ENCODE measurements around the gene MYO6.

Gene MYO6

GRCh38 chr6:75933387-75933975 lies 184.4 kb downstream of the MYO6 start:
- no peak for TF ChIP-seq TAF1 (IDR thresholded peaks at IDR 0.05; ENCODE audit: borderline replicate concordance, insufficient read depth, low read length)
- no peak for TF ChIP-seq FOXP2 (optimal IDR thresholded peaks at IDR 0.05; ENCODE audit: borderline replicate concordance, extremely low read depth, extremely low read length, insufficient read depth)
- TF ChIP-seq SIN3A (IDR thresholded peaks at IDR 0.05; ENCODE audit: borderline replicate concordance, insufficient read depth, low read length): no peak
- no peak for TF ChIP-seq POLR2AphosphoS5 (IDR thresholded peaks at IDR 0.05; ENCODE audit: low read depth, low read length)
- no peak for TF ChIP-seq REST (IDR thresholded peaks at IDR 0.05; ENCODE audit: insufficient read depth in 1 of 2, low read depth in 2 of 2, low read length in 2 of 2)

GRCh38 chr6:75934643-75935472 lies 185.8 kb downstream of the MYO6 start:
- TF ChIP-seq SIN3A (IDR thresholded peaks at IDR 0.05; ENCODE audit: borderline replicate concordance, insufficient read depth, low read length): no peak
- TF ChIP-seq TAF1 (IDR thresholded peaks at IDR 0.05; ENCODE audit: borderline replicate concordance, insufficient read depth, low read length): no peak
- no peak for TF ChIP-seq REST (IDR thresholded peaks at IDR 0.05; ENCODE audit: insufficient read depth in 1 of 2, low read depth in 2 of 2, low read length in 2 of 2)
- no peak for TF ChIP-seq POLR2AphosphoS5 (IDR thresholded peaks at IDR 0.05; ENCODE audit: low read depth, low read length)
- no peak for TF ChIP-seq FOXP2 (optimal IDR thresholded peaks at IDR 0.05; ENCODE audit: borderline replicate concordance, extremely low read depth, extremely low read length, insufficient read depth)

DNA sequence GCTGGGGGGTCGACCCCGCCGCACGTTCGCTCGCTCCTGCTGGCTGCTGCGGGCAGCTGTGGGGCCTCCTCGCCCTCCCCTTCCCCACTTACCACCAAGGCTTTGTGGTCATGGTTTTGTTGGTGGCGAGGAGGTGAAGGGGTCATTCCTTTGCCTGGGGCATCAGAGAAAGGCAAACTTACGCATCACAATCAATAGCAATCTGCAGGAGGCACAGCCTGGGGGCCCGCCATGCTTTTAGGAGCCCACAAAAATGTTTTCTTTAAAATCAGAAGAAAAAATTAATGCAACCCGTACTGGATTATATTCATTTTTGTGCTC lies 186.4 kb downstream of the MYO6 start:
- TF ChIP-seq POLR2AphosphoS5 (IDR thresholded peaks at IDR 0.05; ENCODE audit: low read depth, low read length): no peak
- TF ChIP-seq SIN3A (IDR thresholded peaks at IDR 0.05; ENCODE audit: borderline replicate concordance, insufficient read depth, low read length): no peak
- TF ChIP-seq REST (IDR thresholded peaks at IDR 0.05; ENCODE audit: insufficient read depth in 1 of 2, low read depth in 2 of 2, low read length in 2 of 2): no peak
- no peak for TF ChIP-seq TAF1 (IDR thresholded peaks at IDR 0.05; ENCODE audit: borderline replicate concordance, insufficient read depth, low read length)
- TF ChIP-seq FOXP2 (optimal IDR thresholded peaks at IDR 0.05; ENCODE audit: borderline replicate concordance, extremely low read depth, extremely low read length, insufficient read depth): no peak

DNA sequence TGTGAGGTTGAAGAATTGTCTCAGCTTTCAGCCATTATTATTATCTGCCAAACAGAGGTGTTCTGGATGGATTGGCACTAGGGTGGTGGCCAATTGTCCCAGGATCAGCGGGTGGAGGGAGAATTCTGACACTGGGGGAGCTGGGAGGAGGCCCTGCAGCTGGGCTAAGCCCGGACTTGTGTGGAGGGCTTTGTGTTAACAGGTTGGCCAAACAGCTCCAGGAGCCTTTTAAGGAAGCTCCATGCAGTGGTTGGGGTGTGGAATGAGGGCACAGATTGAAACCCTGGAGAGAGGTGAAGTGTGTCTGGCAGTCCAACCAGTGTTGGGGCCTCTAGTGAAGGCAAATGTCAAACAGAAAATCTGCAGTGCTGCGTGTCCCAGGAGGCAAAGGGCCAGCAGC lies 187.6 kb downstream of the MYO6 start:
- no peak for TF ChIP-seq POLR2AphosphoS5 (IDR thresholded peaks at IDR 0.05; ENCODE audit: low read depth, low read length)
- TF ChIP-seq REST (IDR thresholded peaks at IDR 0.05; ENCODE audit: insufficient read depth in 1 of 2, low read depth in 2 of 2, low read length in 2 of 2): no peak
- no peak for TF ChIP-seq SIN3A (IDR thresholded peaks at IDR 0.05; ENCODE audit: borderline replicate concordance, insufficient read depth, low read length)
- TF ChIP-seq TAF1 (IDR thresholded peaks at IDR 0.05; ENCODE audit: borderline replicate concordance, insufficient read depth, low read length): no peak
- TF ChIP-seq FOXP2 (optimal IDR thresholded peaks at IDR 0.05; ENCODE audit: borderline replicate concordance, extremely low read depth, extremely low read length, insufficient read depth): no peak

Data from PFSK-1 (cell line).